DND-41 (cell line): ENCODE results near the gene TMEM91.

Source experiments
- ATAC-seq: fragments of 200-7000 bp; cut with Tn5 transposase; 3 replicates; pipeline ENCODE4 v1.9.1; 2021; ENCODE audit warnings: low read depth; ENCODE audit not compliant: insufficient read depth
- DNase-seq: peaks from one replicate; pipeline ENCODE4 v3.0.0-alpha.2; 2020
- H2AFZ ChIP-seq: 2 replicates; pipeline ENCODE4 v1.6.0; 2012; ENCODE audit warnings: low read depth, low read length
- H3K27ac ChIP-seq: 2 replicates; pipeline ENCODE4 v1.5.1; 2012; ENCODE audit warnings: low read length, inconsistent platforms
- H3K27me3 ChIP-seq: fragments of 200-600 bp; sonication (generic); 2 replicates; pipeline ENCODE4 v1.6.0; 2012; ENCODE audit warnings: low read length, mild to moderate bottlenecking, inconsistent platforms; ENCODE audit not compliant: insufficient read depth, poor library complexity
- H3K36me3 ChIP-seq: 2 replicates; pipeline ENCODE4 v1.5.1; 2012; ENCODE audit warnings: low read length, inconsistent platforms; ENCODE audit not compliant: insufficient read depth
- H3K4me1 ChIP-seq: 2 replicates; pipeline ENCODE4 v1.5.1; 2012; ENCODE audit warnings: mild to moderate bottlenecking, low read length; ENCODE audit not compliant: insufficient read depth
- H3K4me2 ChIP-seq: 2 replicates; pipeline ENCODE4 v1.6.0; 2012; ENCODE audit warnings: mild to moderate bottlenecking, moderate library complexity, low read length, inconsistent platforms; ENCODE audit not compliant: insufficient read depth
- H3K4me3 ChIP-seq, 2 experiments: fragments of 200-600 bp in 1 of 2; shearing (Covaris generic) in 1 of 2; 2 replicates each; pipeline ENCODE4 v1.5.1; 2012 to 2016; ENCODE audit warnings: inconsistent platforms in 2 of 2, low read length in 2 of 2, mild to moderate bottlenecking in 2 of 2, low read depth in 1 of 2, moderate library complexity in 1 of 2
- H3K79me2 ChIP-seq: 2 replicates; pipeline ENCODE4 v1.6.0; 2012; ENCODE audit warnings: low read length, inconsistent platforms; ENCODE audit not compliant: insufficient read depth
- H3K9ac ChIP-seq: 2 replicates; pipeline ENCODE4 v1.6.0; 2012; ENCODE audit warnings: low read depth, mild to moderate bottlenecking, inconsistent platforms, low read length, moderate library complexity
- H3K9me3 ChIP-seq: 2 replicates; pipeline ENCODE4 v1.5.1; 2012; ENCODE audit warnings: low read length, moderate library complexity, mild to moderate bottlenecking, inconsistent platforms; ENCODE audit not compliant: insufficient read depth, severe bottlenecking
- H4K20me1 ChIP-seq: 2 replicates; pipeline ENCODE4 v1.6.0; 2012; ENCODE audit warnings: low read length; ENCODE audit not compliant: insufficient read depth
- EZH2 ChIP-seq: IDR thresholded peaks from 3 replicates; pipeline ENCODE4 v1.6.1; 2012; ENCODE audit warnings: borderline replicate concordance, low read depth, mild to moderate bottlenecking, moderate library complexity, low read length, inconsistent platforms; ENCODE audit not compliant: severe bottlenecking
- TF ChIP-seq, protein P1 (sequence below): IDR thresholded peaks from 2 replicates; pipeline ENCODE4 v1.5.1; 2012; ENCODE audit warnings: borderline replicate concordance, low read length, moderate library complexity, mild to moderate bottlenecking; ENCODE audit not compliant: poor library complexity, severe bottlenecking; ENCODE audit errors: extremely low read depth

The TMEM91 gene

GRCh38 chr19:41414461-41414860, 38.1 kb downstream of the TMEM91 start:
- no peaks in the 10 kb centered on the region for H4K20me1 ChIP-seq
- H3K4me3 ChIP-seq = no peak overlapping the region
- no peaks in the 10 kb centered on the region for H3K27me3 ChIP-seq
- no peak overlapping the region for H3K27ac ChIP-seq
- ATAC-seq (no peak), DNase-seq (no peak)
- H3K4me2 ChIP-seq = no peak overlapping the region
- H3K9ac ChIP-seq = no peak overlapping the region
- H3K36me3 ChIP-seq = peaks cover 51% of the 10 kb centered on the region
- no peaks in the 10 kb centered on the region for H3K79me2 ChIP-seq
- no peaks in the 10 kb centered on the region for H3K4me1 ChIP-seq
- no peaks in the 10 kb centered on the region for H3K9me3 ChIP-seq
- H2AFZ ChIP-seq = no peak overlapping the region
- no peak for TF ChIP-seq EZH2
- TF ChIP-seq, protein P1, sequence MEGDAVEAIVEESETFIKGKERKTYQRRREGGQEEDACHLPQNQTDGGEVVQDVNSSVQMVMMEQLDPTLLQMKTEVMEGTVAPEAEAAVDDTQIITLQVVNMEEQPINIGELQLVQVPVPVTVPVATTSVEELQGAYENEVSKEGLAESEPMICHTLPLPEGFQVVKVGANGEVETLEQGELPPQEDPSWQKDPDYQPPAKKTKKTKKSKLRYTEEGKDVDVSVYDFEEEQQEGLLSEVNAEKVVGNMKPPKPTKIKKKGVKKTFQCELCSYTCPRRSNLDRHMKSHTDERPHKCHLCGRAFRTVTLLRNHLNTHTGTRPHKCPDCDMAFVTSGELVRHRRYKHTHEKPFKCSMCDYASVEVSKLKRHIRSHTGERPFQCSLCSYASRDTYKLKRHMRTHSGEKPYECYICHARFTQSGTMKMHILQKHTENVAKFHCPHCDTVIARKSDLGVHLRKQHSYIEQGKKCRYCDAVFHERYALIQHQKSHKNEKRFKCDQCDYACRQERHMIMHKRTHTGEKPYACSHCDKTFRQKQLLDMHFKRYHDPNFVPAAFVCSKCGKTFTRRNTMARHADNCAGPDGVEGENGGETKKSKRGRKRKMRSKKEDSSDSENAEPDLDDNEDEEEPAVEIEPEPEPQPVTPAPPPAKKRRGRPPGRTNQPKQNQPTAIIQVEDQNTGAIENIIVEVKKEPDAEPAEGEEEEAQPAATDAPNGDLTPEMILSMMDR = no peak

DNA sequence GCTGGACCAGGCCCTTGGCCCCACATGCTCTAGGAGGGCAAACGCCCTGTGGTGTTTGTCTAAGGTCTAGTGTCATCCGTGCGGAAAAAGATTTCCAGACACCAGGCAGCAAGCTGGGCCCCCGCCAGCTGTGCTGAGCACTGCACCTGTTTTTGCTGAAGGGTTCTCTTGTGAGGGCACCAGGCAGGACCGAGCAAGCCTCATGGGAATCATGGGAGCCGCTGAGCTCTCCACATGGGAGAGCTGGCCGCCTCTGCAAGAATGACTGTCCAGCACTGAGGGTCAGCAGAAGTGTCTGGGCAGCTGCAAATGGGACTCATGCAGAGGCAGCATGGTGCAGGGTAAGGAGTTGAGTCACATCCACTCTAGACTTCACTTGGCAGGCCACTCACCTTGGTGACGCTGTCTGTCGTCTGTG, 38.8 kb downstream of the TMEM91 start:
- no peak overlapping the region for H3K9ac ChIP-seq
- TF ChIP-seq, protein P1 = no peak
- TF ChIP-seq EZH2 = no peak
- H4K20me1 ChIP-seq = no peaks in the 10 kb centered on the region
- no peak overlapping the region for H3K4me2 ChIP-seq
- DNase-seq (no peak), ATAC-seq (no peak)
- no peaks in the 10 kb centered on the region for H3K79me2 ChIP-seq
- no peak overlapping the region for H2AFZ ChIP-seq
- no peaks in the 10 kb centered on the region for H3K4me1 ChIP-seq
- H3K36me3 ChIP-seq = peaks cover 57% of the 10 kb centered on the region
- no peaks in the 10 kb centered on the region for H3K27me3 ChIP-seq
- H3K4me3 ChIP-seq = no peak overlapping the region
- H3K9me3 ChIP-seq = no peaks in the 10 kb centered on the region
- H3K27ac ChIP-seq = no peak overlapping the region

- ATAC-seq = no peak
- Histone ChIP-seq H3K36me3 (peaks cover 53% of the 10 kb centered on the region), H3K4me1 (no peaks in the 10 kb centered on the region), H3K4me3 (no peak overlapping the region), H3K27ac (no peak overlapping the region), H3K27me3 (no peaks in the 10 kb centered on the region), H3K4me2 (no peak overlapping the region), H3K9me3 (no peaks in the 10 kb centered on the region), H4K20me1 (no peaks in the 10 kb centered on the region), H3K79me2 (no peaks in the 10 kb centered on the region), H3K9ac (no peak overlapping the region), H2AFZ (no peak overlapping the region)
- DNase-seq = no peak
- TF ChIP-seq, protein P1 = no peak
- TF ChIP-seq EZH2 = no peak
Observed at GRCh38 chr19:41416194-41416674, 39.9 kb downstream of the TMEM91 start.
